T-cell (primary cell): ENCODE data around the gene VPS37B. TPM values are rescaled to one million over a fixed set of nuclear protein-coding genes. Genes with fewer than 3 reads are reported as not detected.

Source experiments
- ATAC-seq, 4 experiments: fragments of 200-7000 bp in 3 of 4; fragments of 150-1000 bp in 1 of 4; cut with Tn5 transposase; replicated peaks in 1 of 4; 1 replicate in 3 of 4; 2 replicates in 1 of 4; pipeline ENCODE4 v1.10.0; 2021; ENCODE audit warnings: moderate library complexity in 3 of 4, mild to moderate bottlenecking in 2 of 4, moderate number of reproducible peaks in 1 of 4
- CTCF ChIA-PET, 2 donors: fragments of 300-600 bp; sonication (Branson Sonifier 250); formaldehyde crosslinking; loops; one replicate each; lab custom pipeline; 2022; ENCODE audit warnings: antibody characterized with exemption in 2 of 2; lab: Charles Lee
- POLR2A ChIA-PET, 2 donors: fragments of 300-600 bp; sonication (Branson Sonifier 250); formaldehyde crosslinking; loops; one replicate each; lab custom pipeline; 2022; ENCODE audit warnings: antibody characterized with exemption in 2 of 2; lab: Charles Lee
- DNase-seq, 35 experiments: peaks; one replicate each; pipeline versions ENCODE4 v3.0.0 to v3.0.0-alpha.2; 2013 to 2023
- H3K27ac ChIP-seq: one replicate; pipeline ENCODE4 v1.5.1; 2013; ENCODE audit warnings: low read length
- H3K27me3 ChIP-seq, 2 experiments: replicated peaks in 1 of 2; 1 replicate in 1 of 2; 2 replicates in 1 of 2; pipeline versions ENCODE4 v1.6.1 to v1.7.0; 2013; ENCODE audit warnings: low read length in 1 of 2, mixed read lengths in 1 of 2; ENCODE audit not compliant: control insufficient read depth in 2 of 2, insufficient read depth in 2 of 2; ENCODE audit errors: extremely low read depth in 1 of 2
- H3K36me3 ChIP-seq, 2 donors: 1 replicate in 1 of 2; 2 replicates in 1 of 2; pipeline versions ENCODE4 v1.6.1 to v1.7.0; 2013; ENCODE audit warnings: low read length in 1 of 2; ENCODE audit not compliant: control insufficient read depth in 2 of 2, insufficient read depth in 1 of 2; ENCODE audit errors: extremely low read depth in 1 of 2
- H3K4me1 ChIP-seq, 2 experiments: 1 replicate in 1 of 2; 2 replicates in 1 of 2; pipeline versions ENCODE4 v1.6.1 to v1.7.0; 2013; ENCODE audit warnings: low read length in 2 of 2, mixed read lengths in 1 of 2; ENCODE audit not compliant: insufficient read depth in 2 of 2, control insufficient read depth in 1 of 2; ENCODE audit errors: extremely low read depth in 1 of 2
- H3K4me3 ChIP-seq, 2 donors: 1 replicate in 1 of 2; 2 replicates in 1 of 2; pipeline versions ENCODE4 v1.5.1 to v1.7.0; 2013; ENCODE audit warnings: mild to moderate bottlenecking in 2 of 2, low read length in 1 of 2, moderate library complexity in 1 of 2; ENCODE audit not compliant: control insufficient read depth in 1 of 2; ENCODE audit errors: extremely low read depth in 1 of 2
- H3K9me3 ChIP-seq: 2 replicates; pipeline ENCODE4 v1.7.0; 2013
- H3K27ac Mint-ChIP-seq, 2 donors: one replicate each; pipeline ENCODE4 v1.8.0; 2020 to 2021; ENCODE audit warnings: mild to moderate bottlenecking in 2 of 2, mixed read lengths in 2 of 2
- H3K27me3 Mint-ChIP-seq, 2 donors: one replicate each; pipeline ENCODE4 v1.8.0; 2021 to 2022; ENCODE audit warnings: mixed read lengths in 2 of 2
- H3K36me3 Mint-ChIP-seq: one replicate; pipeline ENCODE4 v1.8.0; 2021; ENCODE audit warnings: mixed read lengths
- H3K4me1 Mint-ChIP-seq, 3 donors: one replicate each; pipeline ENCODE4 v1.8.0; 2020 to 2022; ENCODE audit warnings: mixed read lengths in 3 of 3, mild to moderate bottlenecking in 1 of 3
- H3K4me3 Mint-ChIP-seq, 3 donors: one replicate each; pipeline ENCODE4 v1.8.0; 2020 to 2022; ENCODE audit warnings: mild to moderate bottlenecking in 3 of 3, mixed read lengths in 3 of 3, moderate library complexity in 3 of 3
- H3K9me3 Mint-ChIP-seq, 3 donors: one replicate each; pipeline ENCODE4 v1.8.0; 2020 to 2022; ENCODE audit warnings: mixed read lengths in 3 of 3
- WGBS: methylation state at CpG from one replicate; pipeline ENCODE4 v1.1.5; 2013; ENCODE audit warnings: missing lambda C conversion rate; ENCODE audit not compliant: insufficient coverage; 5-methylcytosine and 5-hydroxymethylcytosine counted together
- total RNA-seq, 35 experiments: library from RNA in 6 of 35; stranded (reverse) in 6 of 35; fragments of 120-200 nt in 1 of 35; gene quantifications; one replicate each; pipeline versions ENCODE4 v1.2.1 to v1.2.4 and lab custom pipeline; 2013 to 2026

The VPS37B gene
- total RNA-seq, 5 donors from 2014 or later (not counting 1 experiment from before 2014, with no cell fraction given), result 25.9 to 85.8 (median 34.6) TPM

DNA sequence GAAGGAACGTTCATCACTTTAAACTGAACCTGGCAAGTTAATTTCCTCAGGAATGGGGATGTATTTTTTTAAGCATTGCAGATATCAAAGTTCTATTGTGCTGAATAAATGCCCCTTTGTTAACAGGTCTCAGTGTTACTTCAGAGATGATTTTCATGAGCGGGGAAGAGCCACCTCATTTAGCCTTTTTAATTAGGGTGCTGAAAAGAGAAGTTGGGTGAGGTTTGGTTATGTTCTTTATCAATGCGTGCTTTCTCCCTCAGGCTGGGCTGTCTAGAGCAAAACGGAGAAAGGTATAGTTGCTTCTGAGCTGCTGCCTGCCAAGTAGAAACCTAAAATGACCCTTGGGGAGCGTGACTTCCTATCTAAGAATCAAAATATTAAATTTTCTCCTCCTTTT lies 68.7 kb downstream of the VPS37B start:
- Histone ChIP-seq H3K27ac (no peak overlapping the region), H3K4me3 (no peak overlapping the region), H3K4me1 (no peaks in the 10 kb centered on the region), H3K27me3 (peaks cover 0 to 6% of the 10 kb centered on the region in 2 experiments), H3K36me3 (no peaks in the 10 kb centered on the region), H3K9me3 (no peaks in the 10 kb centered on the region)
- WGBS, result no CpG with 5 or more reads among the region's 5 CpGs
- Mint-ChIP-seq H3K4me3 (no peak overlapping the region), H3K36me3 (no peaks in the 10 kb centered on the region), H3K27ac (no peak overlapping the region), H3K9me3 (no peaks in the 10 kb centered on the region), H3K4me1 (peaks cover 0 to 4% (median 3%) of the 10 kb centered on the region in 3 donors), H3K27me3 (no peaks in the 10 kb centered on the region)
- POLR2A ChIA-PET, result no interaction called here
- CTCF ChIA-PET, result interaction anchor here (0.7 to 1.0 kb wide), 3 partner anchors 32 to 1324 kb away, joined by 3 to 8 read pairs (median 3); no protein-coding TSS in a partner anchor
- ATAC-seq (no peak), DNase-seq (no peak)

DNA sequence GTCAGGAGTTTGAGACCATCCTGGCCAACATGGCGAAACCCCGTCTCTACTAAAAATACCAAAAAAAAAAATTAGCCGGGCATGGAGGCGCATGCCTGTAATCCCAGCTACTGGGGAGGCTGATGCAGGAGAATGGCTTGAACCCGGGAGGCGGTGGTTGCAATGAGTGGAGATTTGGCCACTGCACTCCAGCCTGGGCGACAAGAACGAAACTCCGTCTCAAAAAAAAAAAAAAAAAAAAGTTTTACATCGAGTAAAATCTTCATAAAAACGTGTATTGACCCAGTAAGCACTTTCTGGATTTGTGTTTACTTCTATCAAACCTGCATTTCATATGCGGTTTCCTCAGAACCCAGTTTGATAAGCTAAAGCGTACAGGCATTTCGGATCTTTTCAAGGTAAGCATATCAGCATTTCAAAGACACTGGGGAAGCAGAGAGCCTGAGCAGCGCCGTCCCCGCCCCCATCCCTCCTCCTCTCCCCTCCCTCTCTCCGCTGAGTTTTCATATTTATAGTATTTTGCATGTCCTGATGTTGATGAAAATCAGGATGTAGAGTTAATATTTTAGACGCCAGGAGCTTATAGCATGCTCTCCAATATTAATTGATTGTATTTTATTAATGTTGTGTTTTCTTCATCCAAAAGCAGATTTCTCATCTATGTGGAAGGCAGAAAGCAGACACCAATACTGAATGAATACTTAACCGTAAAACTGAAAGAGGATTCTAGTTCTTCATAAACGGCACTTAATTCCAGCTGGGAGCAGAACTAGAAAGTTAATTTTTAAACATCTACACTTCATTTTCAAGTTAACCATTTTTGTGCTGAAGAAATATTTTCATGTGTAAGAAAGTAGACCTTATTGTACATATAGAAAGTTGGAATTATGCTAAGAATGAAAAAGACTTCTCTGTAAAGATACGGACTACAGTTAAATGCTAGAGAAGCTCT lies 69.9 kb downstream of the VPS37B start:
- peak overlapping the region; percentile 51 to 63 (median 53) for H3K4me3 Mint-ChIP-seq
- CTCF ChIA-PET, result interaction anchor here (0.7 to 1.5 kb wide), 4 partner anchors 31 to 1393 kb away, joined by 3 to 8 read pairs (median 5); no protein-coding TSS in a partner anchor
- Histone ChIP-seq H3K9me3 (no peaks in the 10 kb centered on the region), H3K36me3 (no peaks in the 10 kb centered on the region), H3K27ac (no peak overlapping the region), H3K27me3 (peaks cover 0 to 6% of the 10 kb centered on the region in 2 experiments), H3K4me1 (no peaks in the 10 kb centered on the region), H3K4me3 (no peak overlapping the region)
- H3K27ac Mint-ChIP-seq, result no peak overlapping the region
- DNase-seq (peak in 4 of 35 experiments; percentile 14 to 25 (median 21)), ATAC-seq (peak in 3 of 4 experiments; percentile 58 to 75 (median 63))
- H3K9me3 Mint-ChIP-seq, result no peaks in the 10 kb centered on the region
- no CpG with 5 or more reads among the region's 22 CpGs for WGBS
- H3K27me3 Mint-ChIP-seq, result no peaks in the 10 kb centered on the region
- H3K36me3 Mint-ChIP-seq, result no peaks in the 10 kb centered on the region
- POLR2A ChIA-PET, result interaction anchor here (0.5 to 0.6 kb wide), 2 partner anchors 376 to 806 kb away, joined by 3 to 7 read pairs; no protein-coding TSS in a partner anchor
- H3K4me1 Mint-ChIP-seq, result peaks cover 0 to 4% (median 3%) of the 10 kb centered on the region in 3 donors

DNA sequence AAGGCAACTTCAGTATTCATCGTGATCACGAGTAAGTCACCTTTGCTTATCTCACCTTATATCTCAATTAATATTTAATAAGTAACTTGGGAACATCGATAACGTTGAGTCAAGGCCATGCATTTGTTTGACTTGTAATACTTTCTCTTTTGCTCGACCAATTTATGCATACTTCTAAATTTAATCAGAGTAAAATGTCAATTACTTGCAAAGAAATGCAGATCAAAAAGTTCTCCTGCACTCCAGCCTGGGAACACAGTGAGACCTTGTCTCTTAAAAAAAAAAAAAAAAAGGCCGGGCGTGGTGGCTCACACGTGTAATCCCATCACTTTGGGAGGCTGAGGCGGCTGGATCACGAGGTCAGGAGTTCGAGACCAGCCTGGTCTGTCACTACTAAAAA lies 72.5 kb downstream of the VPS37B start:
- DNase-seq (no peak), ATAC-seq (no peak)
- Mint-ChIP-seq H3K27ac (no peak overlapping the region), H3K27me3 (no peaks in the 10 kb centered on the region), H3K4me1 (peaks cover 0 to 6% (median 4%) of the 10 kb centered on the region in 3 donors), H3K36me3 (no peaks in the 10 kb centered on the region), H3K4me3 (no peak overlapping the region), H3K9me3 (no peaks in the 10 kb centered on the region)
- WGBS, result 92% methylated on average over 3 of the region's 11 CpGs
- Histone ChIP-seq H3K4me1 (no peaks in the 10 kb centered on the region), H3K27ac (no peak overlapping the region), H3K9me3 (no peaks in the 10 kb centered on the region), H3K27me3 (peaks cover 0 to 2% of the 10 kb centered on the region in 2 experiments), H3K36me3 (no peaks in the 10 kb centered on the region), H3K4me3 (no peak overlapping the region)
- ChIA-PET POLR2A (no interaction called here), CTCF (no interaction called here)

DNA sequence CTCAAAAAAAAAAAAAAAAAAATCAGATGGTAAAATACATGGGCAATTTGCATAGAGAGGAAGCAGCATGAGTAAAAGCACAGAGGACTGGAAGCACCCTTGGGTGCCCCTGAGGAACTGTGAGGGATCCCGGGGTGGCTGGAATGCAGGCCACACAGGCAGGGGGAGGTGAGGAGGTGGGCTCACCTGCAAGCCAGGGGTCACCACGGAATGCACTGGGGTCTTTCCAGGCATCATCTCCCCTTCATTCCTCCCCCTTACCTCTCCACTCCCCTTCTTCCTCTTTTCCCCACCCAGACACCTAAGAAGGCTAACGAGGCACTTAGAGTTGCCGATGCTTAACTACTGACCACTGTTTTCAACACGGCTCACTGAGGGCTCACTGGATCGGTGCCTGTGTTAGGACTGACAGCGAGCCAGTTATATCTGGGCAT lies 75.1 kb downstream of the VPS37B start:
- H3K9me3 Mint-ChIP-seq, result no peaks in the 10 kb centered on the region
- H3K36me3 Mint-ChIP-seq, result no peaks in the 10 kb centered on the region
- H3K27ac ChIP-seq, result no peak overlapping the region
- H3K27me3 Mint-ChIP-seq, result no peaks in the 10 kb centered on the region
- no peak overlapping the region for H3K4me3 ChIP-seq
- peaks cover 0 to 2% of the 10 kb centered on the region in 2 experiments for H3K27me3 ChIP-seq
- DNase-seq (no peak), ATAC-seq (no peak)
- peaks cover 0 to 3% (median 0%) of the 10 kb centered on the region in 3 donors for H3K4me1 Mint-ChIP-seq
- ChIA-PET POLR2A (interaction anchor here in 1 of 2 donors (0.5 kb wide), 1 partner anchor 13 kb away, joined by 4 read pairs; no protein-coding TSS in a partner anchor), CTCF (no interaction called here)
- WGBS, result 74% methylated on average over 5 of the region's 7 CpGs
- no peaks in the 10 kb centered on the region for H3K4me1 ChIP-seq
- H3K4me3 Mint-ChIP-seq, result no peak overlapping the region
- peak overlapping the region in 1 of 2 donors; percentile 59 for H3K27ac Mint-ChIP-seq
- H3K9me3 ChIP-seq, result no peaks in the 10 kb centered on the region
- H3K36me3 ChIP-seq, result no peaks in the 10 kb centered on the region

DNA sequence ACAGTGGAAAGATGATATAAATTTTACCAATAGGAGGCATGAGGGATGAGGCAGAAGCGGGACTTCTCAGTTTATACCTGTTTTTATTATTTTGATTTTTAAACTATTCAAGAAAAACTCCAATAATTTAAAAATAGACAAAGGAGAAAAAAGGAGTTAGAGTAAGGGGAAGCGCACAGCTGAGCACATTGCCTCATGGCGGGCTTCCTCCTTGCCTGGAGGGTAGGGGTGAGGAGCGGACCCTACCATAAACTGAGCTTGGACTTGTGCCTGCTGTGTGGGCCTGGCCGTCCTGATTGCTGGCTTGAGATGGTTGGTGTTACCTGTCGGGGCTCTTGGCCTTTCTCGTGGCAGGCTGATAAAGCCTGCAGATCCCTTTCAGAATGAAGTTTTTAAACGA lies 75.8 kb downstream of the VPS37B start:
- H3K4me3 Mint-ChIP-seq, result no peak overlapping the region
- H3K4me1 ChIP-seq, result no peaks in the 10 kb centered on the region
- peaks cover 0 to 3% (median 0%) of the 10 kb centered on the region in 3 donors for H3K4me1 Mint-ChIP-seq
- no peak overlapping the region for H3K27ac Mint-ChIP-seq
- no peak overlapping the region for H3K4me3 ChIP-seq
- no peak overlapping the region for H3K27ac ChIP-seq
- no peaks in the 10 kb centered on the region for H3K36me3 Mint-ChIP-seq
- H3K36me3 ChIP-seq, result no peaks in the 10 kb centered on the region
- CTCF ChIA-PET, result no interaction called here
- H3K27me3 ChIP-seq, result peaks cover 0 to 2% of the 10 kb centered on the region in 2 experiments
- H3K9me3 ChIP-seq, result no peaks in the 10 kb centered on the region
- 88% methylated on average over 3 of the region's 8 CpGs for WGBS
- POLR2A ChIA-PET, result no interaction called here
- no peaks in the 10 kb centered on the region for H3K9me3 Mint-ChIP-seq
- no peaks in the 10 kb centered on the region for H3K27me3 Mint-ChIP-seq
- no peak for DNase-seq
- no peak for ATAC-seq

DNA sequence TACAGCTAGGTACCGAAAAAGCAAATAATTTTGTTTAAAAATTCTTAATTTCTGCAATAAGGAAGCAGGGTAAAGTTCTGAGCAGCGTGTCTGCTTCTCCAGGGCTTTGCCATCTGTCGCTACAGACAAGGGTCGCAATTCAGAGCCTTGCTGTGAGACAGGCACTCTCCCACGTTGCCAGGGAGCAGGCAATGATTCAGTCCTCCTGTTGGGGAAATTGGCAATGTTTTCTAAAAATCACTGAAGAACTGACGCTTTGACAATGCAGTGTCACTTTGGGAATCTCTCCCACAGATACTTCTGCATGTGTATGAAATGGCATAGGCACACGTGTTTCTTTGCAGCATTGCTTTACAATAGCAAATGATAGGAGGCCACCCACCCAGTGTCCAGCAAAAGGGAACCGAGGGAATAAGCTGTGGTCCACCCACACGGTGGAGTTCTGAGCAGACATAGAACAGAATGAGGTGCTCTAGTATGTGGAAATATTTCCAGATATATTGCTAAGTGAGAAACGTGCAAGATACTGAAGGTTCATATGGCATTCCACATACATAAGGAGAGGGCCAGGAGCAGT lies 76.6 kb downstream of the VPS37B start:
- H3K4me1 Mint-ChIP-seq, result peaks cover 0 to 3% (median 0%) of the 10 kb centered on the region in 3 donors
- H3K4me1 ChIP-seq, result no peaks in the 10 kb centered on the region
- no peak overlapping the region for H3K27ac Mint-ChIP-seq
- CTCF ChIA-PET, result no interaction called here
- H3K27me3 ChIP-seq, result peaks cover 0 to 2% of the 10 kb centered on the region in 2 experiments
- no peaks in the 10 kb centered on the region for H3K9me3 Mint-ChIP-seq
- H3K36me3 ChIP-seq, result no peaks in the 10 kb centered on the region
- H3K4me3 Mint-ChIP-seq, result no peak overlapping the region
- ATAC-seq, result no peak
- DNase-seq, result no peak
- H3K36me3 Mint-ChIP-seq, result no peaks in the 10 kb centered on the region
- POLR2A ChIA-PET, result interaction anchor here in 1 of 2 donors (1.1 kb wide), 1 partner anchor 13 kb away, joined by 6 read pairs; no protein-coding TSS in a partner anchor
- H3K4me3 ChIP-seq, result no peak overlapping the region
- no peaks in the 10 kb centered on the region for H3K9me3 ChIP-seq
- H3K27ac ChIP-seq, result no peak overlapping the region
- WGBS, result 82% methylated on average over 6 of the region's 10 CpGs
- H3K27me3 Mint-ChIP-seq, result no peaks in the 10 kb centered on the region
